ENCODE measurements around the gene IRF3. TPM values are rescaled to one million over a fixed set of nuclear protein-coding genes. Genes with fewer than 3 reads are reported as not detected.

The IRF3 gene
- polyA plus RNA-seq, 3 donors = 29.8 to 115 (median 41.1) TPM

DNA sequence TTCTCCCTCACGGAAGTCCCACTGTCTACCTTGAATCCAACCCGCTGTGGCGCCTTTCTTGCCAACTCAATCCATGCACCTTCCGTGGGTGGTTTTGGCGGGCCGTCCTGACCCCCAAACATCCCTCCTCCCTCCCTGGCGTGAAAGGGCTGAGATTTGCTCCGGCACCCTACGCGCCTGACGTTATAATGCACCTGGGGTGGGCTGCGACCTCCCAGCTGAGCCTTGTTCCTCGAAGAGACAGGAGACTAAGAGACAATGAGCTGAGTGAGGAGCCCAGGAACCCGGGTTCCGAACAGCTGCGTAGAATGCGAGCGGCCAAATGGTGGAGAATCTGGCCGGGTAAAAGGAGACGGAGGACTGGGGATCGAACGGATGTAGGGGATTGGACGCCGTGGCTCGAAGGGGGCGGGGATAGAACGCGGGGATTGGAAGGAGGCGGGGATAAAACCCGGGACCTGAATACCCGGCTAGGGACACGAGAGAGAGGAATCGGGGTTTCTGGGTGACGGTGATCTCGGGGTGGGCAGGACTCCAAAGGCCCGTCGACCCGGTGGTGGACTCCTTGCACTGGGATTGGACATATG, 25.1 kb upstream of the IRF3 start, which contains the start of gene CPT1C:
TSS of gene CPT1C (plus strand) at position 461 of the 587 bp plus-strand sequence. CDS start 1,137 bp downstream, outside the sequence.
- DNase-seq = no peak
- H3K4me1 Mint-ChIP-seq = peaks cover 37% of the 10 kb centered on the region
- no peak within 1 kb of the TSS for H3K27ac ChIP-seq (ENCODE audit: low read depth in 1 of 2, low read length in 2 of 2)
- peaks cover 29 to 34% of the 10 kb centered on the region in 2 donors for H3K4me1 ChIP-seq (ENCODE audit: control insufficient read depth in 1 of 2, insufficient read depth in 2 of 2, low read length in 2 of 2)
- H3K9me3 Mint-ChIP-seq = peaks cover 0 to 19% (median 8%) of the 10 kb centered on the region in 7 donors
- peak within 1 kb of the TSS; percentile 72 to 93 for H3K4me3 Mint-ChIP-seq
- H2AFZ ChIP-seq (ENCODE audit: insufficient read depth, low read depth, low read length, poor library complexity, severe bottlenecking) = peak within 1 kb of the TSS; percentile 65
- peak within 1 kb of the TSS in 2 of 7 donors; percentile 41 to 51 for H3K27ac Mint-ChIP-seq
- H3K27me3 Mint-ChIP-seq (ENCODE audit: low read depth in 3 of 3) = peaks cover 52 to 53% (median 53%) of the 10 kb centered on the region in 3 donors
- no peak for TF ChIP-seq CTCF (IDR thresholded peaks at IDR 0.05)
- no peaks in the 10 kb centered on the region for H3K79me2 ChIP-seq (ENCODE audit: insufficient read depth, low read length)
- peak within 1 kb of the TSS in 2 of 3 experiments; percentile 3 to 63 for H3K4me3 ChIP-seq (replicated peaks in 1 of 3; ENCODE audit: low read depth in 2 of 3, low read length in 3 of 3)
- H3K9me3 ChIP-seq (replicated peaks in 1 of 2; ENCODE audit: control insufficient read depth in 1 of 2, insufficient read depth in 1 of 2, low read length in 2 of 2) = peaks cover 0 to 11% of the 10 kb centered on the region in 2 donors
- WGBS (ENCODE audit: insufficient coverage) = 4% methylated on average over 34 of the region's 38 CpGs
- peaks cover 7% of the 10 kb centered on the region in 2 donors for H3K36me3 ChIP-seq (replicated peaks in 1 of 2; ENCODE audit: control insufficient read depth in 1 of 2, insufficient read depth in 2 of 2, low read length in 2 of 2)
- peak within 1 kb of the TSS; percentile 21 for H3K9ac ChIP-seq (ENCODE audit: insufficient read depth, low read length, poor library complexity, severe bottlenecking)
- H4K20me1 ChIP-seq (ENCODE audit: insufficient read depth, low read length) = peaks cover 5% of the 10 kb centered on the region
- peaks cover 17 to 42% of the 10 kb centered on the region in 2 donors for H3K27me3 ChIP-seq (ENCODE audit: control insufficient read depth in 2 of 2, insufficient read depth in 2 of 2, low read length in 2 of 2)
- peaks cover 35% of the 10 kb centered on the region in 2 donors for H3K36me3 Mint-ChIP-seq
- intact Hi-C loops (cut with micrococcal nuclease) = no loop called here
- H3K4me2 ChIP-seq (replicated peaks; ENCODE audit: extremely low read depth, low read length, poor library complexity, severe bottlenecking) = peak within 1 kb of the TSS; percentile 67

DNA sequence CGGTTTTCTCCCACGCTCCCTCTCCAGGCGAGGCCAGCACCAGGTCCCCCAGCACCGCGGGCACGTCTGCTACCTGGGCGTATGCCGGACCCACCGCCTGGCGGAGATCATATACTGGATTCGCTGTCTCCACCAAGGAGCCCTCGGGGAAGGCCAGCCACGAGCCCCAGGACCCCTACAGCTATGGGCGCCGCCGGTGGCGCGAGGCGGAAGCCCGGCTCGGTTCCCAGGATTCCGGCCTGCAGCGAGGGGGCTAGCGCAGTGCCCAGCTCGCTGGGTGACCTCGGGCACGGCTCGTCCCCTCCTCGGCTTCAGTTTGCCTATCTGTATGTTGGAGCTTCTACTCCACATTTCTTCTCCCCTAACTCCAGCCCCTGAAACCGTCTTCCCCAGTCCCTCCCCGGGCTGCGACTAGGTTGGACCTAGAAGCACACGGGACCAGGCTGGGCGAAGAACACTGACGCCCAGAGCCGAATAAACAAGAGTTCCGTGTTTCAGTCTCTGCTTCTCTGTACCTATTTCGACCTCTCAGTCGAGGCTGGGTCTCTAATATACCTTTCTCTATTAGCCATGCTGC, 24.5 kb upstream of the IRF3 start:
- peak overlapping the region; percentile 65 for H2AFZ ChIP-seq (ENCODE audit: insufficient read depth, low read depth, low read length, poor library complexity, severe bottlenecking)
- 12% methylated on average over 39 of the region's 39 CpGs for WGBS (ENCODE audit: insufficient coverage)
- Mint-ChIP-seq H3K4me3 (peak overlapping the region; percentile 72 to 93), H3K27me3 (ENCODE audit: low read depth in 3 of 3) (peaks cover 52 to 53% (median 53%) of the 10 kb centered on the region in 3 donors), H3K4me1 (peaks cover 37% of the 10 kb centered on the region), H3K36me3 (peaks cover 41% of the 10 kb centered on the region in 2 donors), H3K27ac (peak overlapping the region in 2 of 7 donors; percentile 22 to 51), H3K9me3 (peaks cover 0 to 19% (median 8%) of the 10 kb centered on the region in 7 donors)
- intact Hi-C loops (cut with micrococcal nuclease) = no loop called here
- peaks cover 0 to 11% of the 10 kb centered on the region in 2 donors for H3K9me3 ChIP-seq (replicated peaks in 1 of 2; ENCODE audit: control insufficient read depth in 1 of 2, insufficient read depth in 1 of 2, low read length in 2 of 2)
- no peak overlapping the region for H3K9ac ChIP-seq (ENCODE audit: insufficient read depth, low read length, poor library complexity, severe bottlenecking)
- peaks cover 29 to 34% of the 10 kb centered on the region in 2 donors for H3K4me1 ChIP-seq (ENCODE audit: control insufficient read depth in 1 of 2, insufficient read depth in 2 of 2, low read length in 2 of 2)
- peaks cover 17 to 42% of the 10 kb centered on the region in 2 donors for H3K27me3 ChIP-seq (ENCODE audit: control insufficient read depth in 2 of 2, insufficient read depth in 2 of 2, low read length in 2 of 2)
- no peak overlapping the region for H3K27ac ChIP-seq (ENCODE audit: low read depth in 1 of 2, low read length in 2 of 2)
- H3K36me3 ChIP-seq (replicated peaks in 1 of 2; ENCODE audit: control insufficient read depth in 1 of 2, insufficient read depth in 2 of 2, low read length in 2 of 2) = peaks cover 11 to 13% of the 10 kb centered on the region in 2 donors
- H4K20me1 ChIP-seq (ENCODE audit: insufficient read depth, low read length) = peaks cover 5% of the 10 kb centered on the region
- peak; percentile 54 for TF ChIP-seq CTCF (IDR thresholded peaks at IDR 0.05)
- no peak for DNase-seq
- H3K79me2 ChIP-seq (ENCODE audit: insufficient read depth, low read length) = no peaks in the 10 kb centered on the region
- H3K4me3 ChIP-seq (replicated peaks in 1 of 3; ENCODE audit: low read depth in 2 of 3, low read length in 3 of 3) = peak overlapping the region in 1 of 3 experiments; percentile 63
- H3K4me2 ChIP-seq (replicated peaks; ENCODE audit: extremely low read depth, low read length, poor library complexity, severe bottlenecking) = peak overlapping the region; percentile 67

All from CD14-positive monocyte (primary cell).